GM21447 (cell line): Measurements from ENCODE around the gene NTPCR.
"Not testable (repeated sequence)": the region's sequence is repeated elsewhere in the genome, so short reads cannot be mapped to it uniquely, and the experiment has no call there.

Experiments
- ATAC-seq: cut with Tn5 transposase; IDR thresholded peaks from one replicate; pipeline ENCODE4 v1.9.1; 2021; ENCODE audit not compliant: unreplicated experiment

Gene NTPCR, protein sequence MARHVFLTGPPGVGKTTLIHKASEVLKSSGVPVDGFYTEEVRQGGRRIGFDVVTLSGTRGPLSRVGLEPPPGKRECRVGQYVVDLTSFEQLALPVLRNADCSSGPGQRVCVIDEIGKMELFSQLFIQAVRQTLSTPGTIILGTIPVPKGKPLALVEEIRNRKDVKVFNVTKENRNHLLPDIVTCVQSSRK

DNA sequence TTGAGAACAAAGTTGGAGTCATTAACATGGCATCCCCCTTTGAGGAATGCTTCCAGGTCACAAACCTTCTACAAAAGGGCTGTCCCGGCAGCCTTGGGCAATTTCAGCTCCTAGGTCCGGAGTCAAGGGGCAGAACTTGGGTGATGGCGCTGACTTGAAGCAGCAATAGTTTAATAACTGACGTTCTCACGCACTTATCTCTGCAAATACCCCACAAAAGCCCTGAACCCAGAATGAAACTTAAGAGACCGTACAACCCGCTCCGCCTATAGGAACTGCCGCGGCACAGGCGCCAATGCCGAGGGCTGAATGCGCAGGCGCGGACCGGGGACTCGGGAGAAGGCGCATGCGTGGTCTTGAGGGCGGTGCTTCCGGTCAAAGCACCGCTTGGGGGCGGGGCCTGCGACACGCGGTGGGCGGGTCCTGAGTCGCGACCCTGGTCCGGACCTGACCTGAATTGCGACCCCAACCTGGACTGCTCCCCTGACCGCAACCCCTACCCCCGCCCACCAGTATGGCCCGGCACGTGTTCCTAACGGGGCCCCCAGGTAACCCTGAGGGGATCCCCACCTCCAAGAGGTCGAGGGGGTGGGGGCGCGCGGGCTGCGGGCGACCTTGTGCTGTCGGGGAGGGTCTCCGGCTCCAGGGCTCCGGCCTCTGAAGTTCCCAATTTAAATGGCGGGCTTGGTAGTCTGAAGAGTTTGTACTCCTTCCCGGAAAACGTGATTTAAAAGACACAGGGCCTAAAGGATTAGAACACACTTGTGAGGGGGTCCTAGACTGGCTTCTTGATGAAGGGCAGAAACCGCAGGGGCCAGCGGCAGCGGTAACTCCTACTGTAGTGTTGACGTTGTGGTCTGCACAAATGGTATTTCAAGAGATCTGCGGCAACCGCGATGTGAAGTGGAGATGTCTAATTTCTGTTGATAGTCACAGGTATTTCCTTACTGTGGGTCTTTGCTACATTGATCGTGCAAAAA, at the start of gene NTPCR:
TSS of gene NTPCR (plus strand) at position 415 of the 980 bp plus-strand sequence. CDS start at position 515, 100 bp downstream.
- ATAC-seq = peak; percentile 86

GRCh38 chr1:232900818-232901217, 49.6 kb upstream of the NTPCR start:
- ATAC-seq = no peak

DNA sequence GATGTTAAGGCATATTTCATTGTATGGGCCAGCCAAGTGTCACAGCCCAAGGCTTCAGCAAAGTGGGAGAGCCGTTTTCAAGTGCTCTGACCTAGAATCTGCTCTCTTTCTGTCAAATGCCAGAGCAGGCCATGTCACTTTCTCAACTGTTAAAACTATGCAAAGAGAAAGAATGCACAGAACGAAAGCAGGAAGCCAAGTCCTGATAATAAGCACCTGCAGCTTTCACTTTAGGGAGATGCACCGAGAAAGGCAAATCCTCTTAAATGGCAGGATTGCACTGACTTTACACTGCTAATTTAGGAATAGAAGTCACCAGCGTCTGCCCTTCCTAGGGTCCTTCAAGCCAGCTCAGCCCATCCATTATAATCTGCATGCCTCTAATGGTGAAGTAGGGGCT, 49.2 kb upstream of the NTPCR start:
- no peak for ATAC-seq

- ATAC-seq = no peak
Measured at GRCh38 chr1:232902774-232903350, 47.5 kb upstream of the NTPCR start.

GRCh38 chr1:232904131-232904530, 46.3 kb upstream of the NTPCR start:
- ATAC-seq = no peak

GRCh38 chr1:232904566-232904965, 45.8 kb upstream of the NTPCR start:
- no peak for ATAC-seq

- no peak for ATAC-seq
Measured at GRCh38 chr1:232905331-232906034, 44.9 kb upstream of the NTPCR start.

DNA sequence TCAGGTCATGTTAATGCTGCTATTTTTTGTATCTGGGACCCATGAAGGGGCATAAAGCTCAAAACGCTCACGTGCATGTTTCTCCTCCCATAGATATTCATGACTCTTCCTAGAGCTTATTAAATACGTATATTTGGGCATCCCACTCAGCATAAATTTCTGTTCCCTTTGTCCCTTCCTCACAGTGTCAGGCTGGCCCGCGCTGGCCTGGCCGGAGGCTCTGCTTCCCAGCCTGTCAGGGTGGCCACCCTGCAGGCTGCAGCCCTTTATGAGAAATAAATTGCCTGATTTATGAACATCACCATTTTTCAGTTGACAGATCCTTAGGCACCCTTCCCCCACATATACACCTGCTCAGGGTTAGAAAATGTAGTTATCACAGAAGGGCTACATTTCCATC, 44.0 kb upstream of the NTPCR start:
- no peak for ATAC-seq

DNA sequence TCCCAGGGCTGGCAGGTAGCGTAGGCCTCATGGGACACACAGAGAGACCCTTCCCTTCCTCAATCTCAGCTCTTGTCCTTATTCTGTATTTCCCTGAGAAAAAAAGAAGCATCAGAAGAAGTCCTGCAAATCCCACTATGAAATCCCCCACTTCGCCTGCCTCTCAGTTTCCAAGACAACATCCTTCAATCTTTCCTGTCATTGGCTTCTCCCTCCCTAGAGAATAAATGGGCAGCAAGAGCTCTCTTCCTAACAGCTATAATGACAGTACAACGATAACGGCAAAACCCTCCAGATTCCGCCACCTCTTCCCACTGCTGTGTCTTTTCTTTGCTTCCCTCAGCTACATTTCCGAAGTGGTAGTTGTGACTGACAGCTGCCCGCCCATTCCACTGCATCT, 41.6 kb upstream of the NTPCR start:
- ATAC-seq = no peak

DNA sequence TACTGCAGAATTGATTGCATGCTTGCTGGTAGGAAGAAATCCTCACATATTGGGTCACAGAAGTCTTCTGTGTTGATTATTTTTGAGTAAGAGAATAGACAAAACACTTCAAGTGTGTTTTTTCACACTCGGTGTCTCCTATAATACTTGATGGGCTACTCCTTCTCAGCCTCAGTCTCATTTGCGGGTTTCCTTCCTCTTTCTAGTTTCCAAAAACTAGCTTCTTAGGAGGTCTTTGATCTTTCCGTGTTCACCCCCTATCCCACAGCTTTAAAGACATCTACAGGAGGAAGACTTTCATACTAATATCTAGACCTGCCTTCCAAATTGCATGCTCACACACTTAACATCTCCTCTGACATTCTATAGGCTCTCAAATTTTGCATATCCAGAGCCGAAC, 40.7 kb upstream of the NTPCR start:
- ATAC-seq = no peak

DNA sequence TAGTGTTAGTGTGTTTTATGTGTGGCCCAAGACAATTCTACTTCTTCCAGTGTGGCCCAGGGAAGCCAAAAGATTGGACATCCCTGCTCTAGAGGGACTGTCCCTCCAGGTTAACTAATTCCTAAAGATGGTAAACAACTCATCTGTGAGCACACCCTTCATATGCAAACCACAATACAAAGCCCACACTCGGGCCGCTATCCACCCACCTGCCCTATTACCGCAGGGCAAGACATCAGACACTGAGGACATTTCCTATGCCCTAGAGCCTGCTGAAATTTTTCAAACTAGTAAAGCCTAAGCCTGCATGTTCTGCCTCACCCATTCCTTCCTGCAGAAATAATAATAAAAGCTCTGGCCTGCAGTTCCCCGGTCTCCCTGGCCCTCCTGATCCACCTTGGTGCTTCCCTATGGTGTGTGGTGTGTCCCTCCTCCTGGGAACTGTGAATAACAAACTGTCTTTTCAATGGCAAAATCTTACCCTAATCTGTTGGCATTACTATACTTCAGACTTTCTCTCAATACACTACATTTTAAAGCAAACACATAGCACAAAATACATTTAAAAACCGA, 39.3 kb upstream of the NTPCR start:
- ATAC-seq = no peak

- ATAC-seq = no peak
Measured at GRCh38 chr1:232912845-232913580, 37.4 kb upstream of the NTPCR start.

- not testable (repeated sequence) for ATAC-seq
Measured at GRCh38 chr1:232914271-232914670, 36.1 kb upstream of the NTPCR start.

- ATAC-seq = no peak
Measured at GRCh38 chr1:232915212-232915611, 35.2 kb upstream of the NTPCR start.

DNA sequence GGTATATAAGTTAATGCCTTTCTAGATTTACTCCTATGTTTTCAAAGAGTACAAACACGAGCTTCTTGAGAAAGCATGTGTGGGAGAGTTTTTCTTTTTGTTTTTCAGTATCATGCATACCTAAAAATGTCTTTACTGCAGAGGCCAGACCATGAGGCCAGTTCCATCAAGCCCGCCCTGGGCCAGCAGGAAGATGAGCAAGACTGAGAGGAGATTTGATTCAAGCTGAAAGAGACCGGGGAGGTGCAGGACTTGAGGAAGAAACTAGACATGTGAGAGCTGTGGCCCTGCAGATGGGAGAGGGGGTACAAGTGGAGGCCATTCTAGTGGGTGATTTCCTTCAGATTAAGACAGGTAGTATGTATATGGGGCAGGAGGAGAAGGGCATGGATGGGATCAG, 33.4 kb upstream of the NTPCR start:
- no peak for ATAC-seq

GRCh38 chr1:232921381-232921780, 29.0 kb upstream of the NTPCR start:
- no peak for ATAC-seq

DNA sequence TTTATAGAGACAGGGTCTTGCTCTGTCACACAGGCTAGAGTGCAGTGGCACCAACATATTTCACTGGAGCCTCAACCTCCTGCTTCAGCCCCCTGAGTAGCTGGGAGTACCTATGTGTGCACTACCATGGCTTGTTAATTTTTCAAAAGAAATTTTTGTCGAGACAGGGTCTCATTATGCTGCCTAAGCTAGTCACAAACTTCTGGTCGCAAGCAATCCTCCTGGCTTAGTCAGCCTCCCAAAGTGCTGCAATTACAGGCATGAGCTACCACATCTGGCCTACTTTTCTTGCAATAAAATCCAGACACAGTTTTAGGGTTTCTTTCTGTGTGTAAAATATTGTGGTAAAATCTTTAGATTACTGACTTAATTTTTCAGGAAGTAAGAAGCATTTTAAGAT, 27.9 kb upstream of the NTPCR start:
- no peak for ATAC-seq

DNA sequence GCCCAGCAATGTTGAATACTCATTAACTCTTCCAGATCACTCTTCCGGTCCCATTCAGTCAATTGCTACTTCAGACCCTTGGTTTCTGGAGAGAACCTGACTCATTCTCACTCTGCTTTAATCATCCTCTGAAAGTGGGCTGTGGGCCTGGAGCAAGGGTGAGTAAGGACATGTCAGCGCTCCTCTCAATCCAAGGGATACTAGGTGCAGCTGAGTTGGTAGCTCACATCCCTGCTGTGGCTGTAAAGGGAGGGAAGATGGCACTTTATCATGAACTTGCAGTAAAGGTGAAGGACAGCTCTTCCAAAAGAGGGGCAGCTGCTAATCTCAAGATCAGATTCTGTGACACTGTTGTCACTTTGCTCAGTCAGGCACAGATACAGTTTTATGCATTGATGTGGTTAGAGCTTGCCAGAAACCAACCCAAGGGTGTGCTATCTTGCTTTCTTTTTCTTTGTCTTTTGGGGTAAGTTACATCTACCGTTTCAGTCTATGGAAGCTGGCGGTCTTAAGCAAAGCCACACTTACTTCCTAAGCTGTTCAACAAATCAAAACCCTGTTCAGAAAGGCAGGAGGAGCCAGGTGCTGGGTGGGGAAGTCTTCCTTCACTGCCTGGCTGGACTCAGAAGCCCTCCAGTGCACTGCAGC, 26.5 kb upstream of the NTPCR start:
- ATAC-seq = no peak

- no peak for ATAC-seq
Measured at GRCh38 chr1:232924874-232925273, 25.5 kb upstream of the NTPCR start.
